ENCODE data around the gene SNX8. TPM values are rescaled to one million over a fixed set of nuclear protein-coding genes. Genes with fewer than 3 reads are reported as not detected.

Gene SNX8
- total RNA-seq, 1 experiment from 2014 or later: 86.6 TPM

GRCh38 chr7:2266911-2267310 lies 47.3 kb downstream of the SNX8 start:
- peaks cover 34% of the 10 kb centered on the region for H3K36me3 Mint-ChIP-seq (ENCODE audit: insufficient read depth, unreplicated experiment)
- H3K9me3 ChIP-seq: no peaks in the 10 kb centered on the region
- CTCF ChIA-PET: no interaction called here
- H3K27me3 ChIP-seq (replicated peaks; ENCODE audit: control insufficient read depth, insufficient read depth, low read length): no peaks in the 10 kb centered on the region
- H3K4me3 Mint-ChIP-seq (ENCODE audit: unreplicated experiment): no peak overlapping the region
- no peaks in the 10 kb centered on the region for H3K9me3 Mint-ChIP-seq (ENCODE audit: unreplicated experiment)
- DNase-seq: no peak
- H3K36me3 ChIP-seq (ENCODE audit: control insufficient read depth, insufficient read depth, low read length): peaks cover 3% of the 10 kb centered on the region; the same call in 1 of the 2 replicates
- POLR2A ChIA-PET: no interaction called here
- H3K27ac Mint-ChIP-seq (ENCODE audit: unreplicated experiment): no peak overlapping the region
- H3K27me3 Mint-ChIP-seq (ENCODE audit: insufficient read depth, unreplicated experiment): no peaks in the 10 kb centered on the region
- no peak for TF ChIP-seq CTCF (IDR thresholded peaks at IDR 0.05; ENCODE audit: insufficient read depth in 1 of 2, low read depth in 1 of 2, low read length in 1 of 2, severe bottlenecking in 1 of 2, unreplicated experiment in 1 of 2)
- peaks cover 5% of the 10 kb centered on the region for H3K4me1 Mint-ChIP-seq (ENCODE audit: low read depth, unreplicated experiment)
- H3K4me1 ChIP-seq: peaks cover 6% of the 10 kb centered on the region
- BruUV-seq (replicated peaks): no TSS peak
- intact Hi-C loops (cut with micrococcal nuclease; ENCODE audit: unreplicated experiment): no loop called here
- H3K4me3 ChIP-seq (ENCODE audit: low read depth, low read length): no peak overlapping the region

- no peak for TF ChIP-seq CTCF (IDR thresholded peaks at IDR 0.05; ENCODE audit: insufficient read depth in 1 of 2, low read depth in 1 of 2, low read length in 1 of 2, severe bottlenecking in 1 of 2, unreplicated experiment in 1 of 2)
- POLR2A ChIA-PET: no interaction called here
- no peaks in the 10 kb centered on the region for H3K27me3 Mint-ChIP-seq (ENCODE audit: insufficient read depth, unreplicated experiment)
- no peak overlapping the region for H3K27ac Mint-ChIP-seq (ENCODE audit: unreplicated experiment)
- Histone ChIP-seq H3K9me3 (no peaks in the 10 kb centered on the region), H3K27me3 (replicated peaks; ENCODE audit: control insufficient read depth, insufficient read depth, low read length) (no peaks in the 10 kb centered on the region), H3K4me3 (ENCODE audit: low read depth, low read length) (no peak overlapping the region), H3K4me1 (no peaks in the 10 kb centered on the region), H3K36me3 (ENCODE audit: control insufficient read depth, insufficient read depth, low read length) (0 out of 2 replicates have a peak, but pooled peaks cover 1% of the 10 kb centered on the region)
- CTCF ChIA-PET: no interaction called here
- H3K4me1 Mint-ChIP-seq (ENCODE audit: low read depth, unreplicated experiment): no peaks in the 10 kb centered on the region
- BruUV-seq (replicated peaks): no TSS peak
- DNase-seq: no peak
- intact Hi-C loops (cut with micrococcal nuclease; ENCODE audit: unreplicated experiment): no loop called here
- H3K4me3 Mint-ChIP-seq (ENCODE audit: unreplicated experiment): no peak overlapping the region
- peaks cover 26% of the 10 kb centered on the region for H3K36me3 Mint-ChIP-seq (ENCODE audit: insufficient read depth, unreplicated experiment)
- H3K9me3 Mint-ChIP-seq (ENCODE audit: unreplicated experiment): no peaks in the 10 kb centered on the region
Observed at GRCh38 chr7:2264158-2264557, 50.1 kb downstream of the SNX8 start.

GRCh38 chr7:2263176-2263575 lies 51.1 kb downstream of the SNX8 start:
- Histone ChIP-seq H3K36me3 (ENCODE audit: control insufficient read depth, insufficient read depth, low read length) (0 out of 2 replicates have a peak, but pooled peaks cover 1% of the 10 kb centered on the region), H3K27me3 (replicated peaks; ENCODE audit: control insufficient read depth, insufficient read depth, low read length) (no peaks in the 10 kb centered on the region), H3K4me1 (no peaks in the 10 kb centered on the region), H3K9me3 (no peaks in the 10 kb centered on the region), H3K4me3 (ENCODE audit: low read depth, low read length) (no peak overlapping the region)
- H3K27me3 Mint-ChIP-seq (ENCODE audit: insufficient read depth, unreplicated experiment): no peaks in the 10 kb centered on the region
- ChIA-PET CTCF (no interaction called here), POLR2A (no interaction called here)
- H3K36me3 Mint-ChIP-seq (ENCODE audit: insufficient read depth, unreplicated experiment): peaks cover 27% of the 10 kb centered on the region
- H3K27ac Mint-ChIP-seq (ENCODE audit: unreplicated experiment): no peak overlapping the region
- intact Hi-C loops (cut with micrococcal nuclease; ENCODE audit: unreplicated experiment): no loop called here
- no peak for DNase-seq
- BruUV-seq (replicated peaks): no TSS peak
- no peak overlapping the region for H3K4me3 Mint-ChIP-seq (ENCODE audit: unreplicated experiment)
- TF ChIP-seq CTCF (IDR thresholded peaks at IDR 0.05; ENCODE audit: insufficient read depth in 1 of 2, low read depth in 1 of 2, low read length in 1 of 2, severe bottlenecking in 1 of 2, unreplicated experiment in 1 of 2): no peak
- no peaks in the 10 kb centered on the region for H3K9me3 Mint-ChIP-seq (ENCODE audit: unreplicated experiment)
- H3K4me1 Mint-ChIP-seq (ENCODE audit: low read depth, unreplicated experiment): no peaks in the 10 kb centered on the region
